Measurements from ENCODE around the gene CASKIN2. TPM values are rescaled to one million over a fixed set of nuclear protein-coding genes. Genes with fewer than 3 reads are reported as not detected.

CASKIN2 gene
- total and polyA plus RNA-seq, 2 of the 4 experiments (the other 2 are of a cell fraction), result 2.9 to 6.9 TPM

GRCh38 chr17:75482098-75482942, 33.0 kb downstream of the CASKIN2 start:
- WGBS, 2 experiments (ENCODE audit: extremely low coverage in 2 of 2, insufficient read length in 1 of 2), result 83% methylated on average over 6 of the region's 16 CpGs; no CpG with 5 or more reads in 1 of the 2 experiments
- no peak overlapping the region for H3K4me3 ChIP-seq (ENCODE audit: insufficient read depth, low read depth, low read length)
- H3K36me3 ChIP-seq (ENCODE audit: control insufficient read depth, insufficient read depth, low read length), result peaks cover 3% of the 10 kb centered on the region; the same call in 1 of the 2 replicates
- no peak overlapping the region for H2BK5ac ChIP-seq (ENCODE audit: low read depth, low read length, poor library complexity, severe bottlenecking)
- in situ Hi-C loops (cut with MboI; ENCODE audit: low sequenced_read_pairs), result no loop called here
- no peak overlapping the region for H3K23ac ChIP-seq (ENCODE audit: low read depth, low read length)
- H3K27ac ChIP-seq (ENCODE audit: insufficient read depth, low read length), result no peak overlapping the region
- H3K9ac ChIP-seq (ENCODE audit: low read depth, low read length), result no peak overlapping the region
- H3K27me3 ChIP-seq (ENCODE audit: control insufficient read depth, insufficient read depth, low read length), result no peaks in the 10 kb centered on the region
- H4K91ac ChIP-seq (ENCODE audit: insufficient read depth, low read depth, low read length), result no peak overlapping the region
- intact Hi-C loops (cut with micrococcal nuclease), result no loop called here
- no peak overlapping the region for H3K4ac ChIP-seq (ENCODE audit: low read depth, low read length)
- ATAC-seq (ENCODE audit: low read depth) (no peak), DNase-seq (no peak)
- H3K4me2 ChIP-seq (ENCODE audit: low read depth, low read length), result no peak overlapping the region
- CTCF ChIA-PET, result interaction anchor here (0.6 kb wide), 1 partner anchor 53 kb away, joined by 3 read pairs; no protein-coding TSS in a partner anchor
- H4K20me1 ChIP-seq (ENCODE audit: insufficient read depth, low read length), result peaks cover 23% of the 10 kb centered on the region
- H2AK5ac ChIP-seq (ENCODE audit: low read depth, low read length), result no peak overlapping the region
- H2BK120ac ChIP-seq (ENCODE audit: low read depth, low read length), result no peak overlapping the region
- no peak overlapping the region for H2BK20ac ChIP-seq (ENCODE audit: low read depth, low read length)
- H2AK9ac ChIP-seq (replicated peaks; ENCODE audit: low read depth, low read length, poor library complexity), result no peak overlapping the region
- H3K4me1 ChIP-seq (ENCODE audit: control insufficient read depth, insufficient read depth, low read length), result no peaks in the 10 kb centered on the region
- H3K9me3 ChIP-seq (ENCODE audit: control insufficient read depth, insufficient read depth, low read length), result no peaks in the 10 kb centered on the region
- H3K18ac ChIP-seq (ENCODE audit: low read depth, low read length), result no peak overlapping the region
- H2BK15ac ChIP-seq (ENCODE audit: low read depth, low read length), result no peak overlapping the region
- dilution Hi-C loops (cut with HindIII; ENCODE audit: low sequenced_read_pairs, unreplicated experiment), result no loop called here
- no peak overlapping the region for H3K14ac ChIP-seq (replicated peaks; ENCODE audit: low read depth, low read length)
- BruUV-seq (replicated peaks), result no TSS peak
- POLR2A ChIA-PET (ENCODE audit: unreplicated experiment), result no interaction called here
- H3K56ac ChIP-seq (ENCODE audit: extremely low read depth, insufficient read depth, low read length), result no peak overlapping the region
- no peak overlapping the region for H2AFZ ChIP-seq (replicated peaks; ENCODE audit: low read length, poor library complexity)
- no peak overlapping the region for H4K8ac ChIP-seq (ENCODE audit: low read depth in 2 of 2, low read length in 2 of 2)
- H3K79me1 ChIP-seq (ENCODE audit: low read depth in 1 of 2, low read length in 2 of 2), result peaks cover 17 to 47% of the 10 kb centered on the region in 2 experiments
- H3K9me1 ChIP-seq (ENCODE audit: insufficient read depth, low read length), result peaks cover 8% of the 10 kb centered on the region
- no peak overlapping the region for H4K5ac ChIP-seq (ENCODE audit: low read depth, low read length)
- TF ChIP-seq NFE2L2 (IDR thresholded peaks at IDR 0.05; ENCODE audit: low read depth, low read length) (no peak), POLR2A (IDR thresholded peaks at IDR 0.05; ENCODE audit: low read depth, low read length) (no peak), MAZ (IDR thresholded peaks at IDR 0.05; ENCODE audit: borderline replicate concordance, low read depth, low read length) (no peak), RAD21 (IDR thresholded peaks at IDR 0.05; ENCODE audit: low read length) (no peak), CTCF (conservative IDR thresholded peaks at IDR 0.05; ENCODE audit: low read depth, low read length) (no peak), MAFK (IDR thresholded peaks at IDR 0.05; ENCODE audit: low read depth, low read length) (no peak), ELK1 (IDR thresholded peaks at IDR 0.05; ENCODE audit: borderline replicate concordance, low read depth, low read length) (no peak), MXI1 (IDR thresholded peaks at IDR 0.05; ENCODE audit: borderline replicate concordance, low read depth, low read length) (no peak), CEBPB (IDR thresholded peaks at IDR 0.05; ENCODE audit: low read depth, low read length) (no peak), BHLHE40 (IDR thresholded peaks at IDR 0.05; ENCODE audit: low read depth, low read length) (no peak), RFX5 (IDR thresholded peaks at IDR 0.05; ENCODE audit: low read depth, low read length) (no peak), SMC3 (IDR thresholded peaks at IDR 0.05; ENCODE audit: low read depth, low read length) (no peak), RCOR1 (IDR thresholded peaks at IDR 0.05; ENCODE audit: insufficient replicate concordance, low read length) (no peak), CHD1 (IDR thresholded peaks at IDR 0.05; ENCODE audit: low read depth, low read length) (no peak), FOS (IDR thresholded peaks at IDR 0.05; ENCODE audit: low read depth, low read length) (no peak)

Measured in IMR-90 (cell line).